Keratinocyte (primary cell): ENCODE measurements around the gene C1R. TPM values are rescaled to one million over a fixed set of nuclear protein-coding genes. Genes with fewer than 3 reads are reported as not detected.

Source experiments
- DNase-seq: peaks from one replicate; pipeline ENCODE4 v3.0.0-alpha.2; 2011; ENCODE audit warnings: low read depth, missing footprints, low spot score
- FAIRE-seq: peaks from 2 replicates; lab custom pipeline; 2011; peaks lifted over from hg19 to GRCh38; lab: Jason Lieb, UNC
- H2AFZ ChIP-seq: 2 replicates; pipeline ENCODE4 v1.6.0; 2012; ENCODE audit warnings: low read length, control low read depth, inconsistent platforms; ENCODE audit not compliant: control insufficient read depth
- H3K27ac ChIP-seq: 2 replicates; pipeline ENCODE4 v1.5.1; 2011; ENCODE audit warnings: low read length; ENCODE audit not compliant: control insufficient read depth, insufficient read depth
- H3K27me3 ChIP-seq: 3 replicates; pipeline ENCODE4 v1.6.0; 2011; ENCODE audit warnings: low read length; ENCODE audit not compliant: control insufficient read depth, insufficient read depth; ENCODE audit errors: extremely low read depth
- H3K36me3 ChIP-seq, 2 experiments: 2 replicates in 1 of 2; 3 replicates in 1 of 2; pipeline ENCODE4 v1.5.1; 2011; ENCODE audit warnings: low read length in 2 of 2, mild to moderate bottlenecking in 1 of 2; ENCODE audit not compliant: control insufficient read depth in 2 of 2, insufficient read depth in 2 of 2; ENCODE audit errors: extremely low read depth in 1 of 2
- H3K4me1 ChIP-seq: 3 replicates; pipeline ENCODE4 v1.5.1; 2011; ENCODE audit warnings: low read length; ENCODE audit not compliant: control insufficient read depth, insufficient read depth; ENCODE audit errors: extremely low read depth
- H3K4me2 ChIP-seq: 3 replicates; pipeline ENCODE4 v1.6.0; 2011; ENCODE audit warnings: low read depth, low read length; ENCODE audit not compliant: control insufficient read depth, insufficient read depth; ENCODE audit errors: extremely low read depth
- H3K4me3 ChIP-seq, 3 experiments: fragments of 200-600 bp in 1 of 3; sonication (generic) in 1 of 3; 2 replicates in 2 of 3; 3 replicates in 1 of 3; pipeline ENCODE4 v1.5.1; 2011 to 2016; ENCODE audit warnings: low read length in 3 of 3, mild to moderate bottlenecking in 3 of 3, control low read depth in 2 of 3, inconsistent platforms in 1 of 3, low read depth in 1 of 3, mixed read lengths in 1 of 3, mixed run types in 1 of 3, moderate library complexity in 1 of 3; ENCODE audit not compliant: control insufficient read depth in 2 of 3, insufficient read depth in 2 of 3; ENCODE audit errors: extremely low read depth in 1 of 3
- H3K79me2 ChIP-seq: 2 replicates; pipeline ENCODE4 v1.6.0; 2012; ENCODE audit warnings: low read length; ENCODE audit not compliant: control insufficient read depth, insufficient read depth
- H3K9ac ChIP-seq: 3 replicates; pipeline ENCODE4 v1.6.0; 2011; ENCODE audit warnings: low read length; ENCODE audit not compliant: control insufficient read depth, insufficient read depth; ENCODE audit errors: extremely low read depth
- H3K9me1 ChIP-seq: 3 replicates; pipeline ENCODE4 v1.6.0; 2011; ENCODE audit warnings: low read length; ENCODE audit not compliant: control insufficient read depth, insufficient read depth; ENCODE audit errors: extremely low read depth
- H3K9me3 ChIP-seq: 2 replicates; pipeline ENCODE4 v1.5.1; 2012; ENCODE audit warnings: low read depth, low read length; ENCODE audit not compliant: control insufficient read depth
- H4K20me1 ChIP-seq: 3 replicates; pipeline ENCODE4 v1.6.0; 2011; ENCODE audit warnings: low read length; ENCODE audit not compliant: control insufficient read depth, insufficient read depth; ENCODE audit errors: extremely low read depth
- EZH2 ChIP-seq: IDR thresholded peaks from one replicate; pipeline ENCODE4 v1.6.1; 2012; ENCODE audit warnings: inconsistent platforms, mild to moderate bottlenecking, low read length, moderate library complexity
- dilution Hi-C: fragments of 300-500 bp; cut with MboI; formaldehyde crosslinking; loops from one replicate; pipeline ENCODE4 v1.7.0; 2020; ENCODE audit warnings: low sequenced_read_pairs; ENCODE audit not compliant: extremely low pct_ligation_motif_present
- polyA plus RNA-seq, 5 experiments: library from polyadenylated mRNA; depleted of rRNA in 3 of 5; stranded (reverse) in 3 of 5; stranded (forward) in 1 of 5; unstranded in 1 of 5; fragments of >200 nt; gene quantifications; 1 replicate in 1 of 5; 2 replicates in 3 of 5; 3 replicates in 1 of 5; pipeline versions ENCODE4 v1.2.1 to v1.2.3, GENCODE V29; 2011 to 2012; ENCODE audit warnings: missing spikeins in 2 of 5, low read depth in 1 of 5, low replicate concordance in 1 of 5
- TF ChIP-seq, protein P1 (sequence below), 3 experiments: IDR thresholded peaks in 1 of 3; conservative IDR thresholded peaks in 1 of 3; optimal IDR thresholded peaks in 1 of 3; 2 replicates in 2 of 3; 3 replicates in 1 of 3; pipeline versions ENCODE3 to v1.5.1; 2011; ENCODE audit warnings: low read length in 3 of 3, mild to moderate bottlenecking in 3 of 3, moderate library complexity in 2 of 3, control low read depth in 1 of 3, inconsistent platforms in 1 of 3; ENCODE audit not compliant: insufficient read depth in 2 of 3; ENCODE audit errors: extremely low read depth in 1 of 3

Gene C1R
- polyA plus RNA-seq, 1 donor (not counting 4 experiments of a cell fraction or from before 2014, with no cell fraction given): 2.8 TPM

DNA sequence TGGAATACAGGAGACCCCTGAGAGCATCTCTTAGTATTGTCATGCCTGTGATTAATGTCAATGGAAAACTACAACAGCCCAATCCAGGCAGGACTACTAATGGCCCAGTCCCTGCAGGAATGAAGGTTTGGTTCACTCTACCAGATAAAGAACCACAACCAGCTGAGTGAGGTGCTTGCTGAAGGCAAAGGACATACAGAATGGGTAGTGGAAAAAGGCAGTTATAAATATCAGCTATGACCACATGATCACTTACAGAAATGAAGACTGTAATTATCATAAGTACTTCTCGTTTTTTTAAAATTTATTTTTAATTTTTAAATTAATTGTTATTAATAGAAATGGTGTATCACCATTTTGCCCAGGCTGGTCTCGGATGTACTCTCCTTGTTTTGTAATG, 56.8 kb downstream of the C1R start:
- dilution Hi-C loops: no loop called here
- FAIRE-seq (no peak), DNase-seq (no peak)
- peaks cover 14% of the 10 kb centered on the region for H3K4me1 ChIP-seq
- H3K9me3 ChIP-seq: no peaks in the 10 kb centered on the region
- H3K4me3 ChIP-seq: no peak overlapping the region
- no peaks in the 10 kb centered on the region for H3K79me2 ChIP-seq
- no peaks in the 10 kb centered on the region for H3K9me1 ChIP-seq
- no peak overlapping the region for H3K9ac ChIP-seq
- H3K27me3 ChIP-seq: no peaks in the 10 kb centered on the region
- H2AFZ ChIP-seq: no peak overlapping the region
- H3K36me3 ChIP-seq: no peaks in the 10 kb centered on the region
- no peak overlapping the region for H3K27ac ChIP-seq
- TF ChIP-seq EZH2: no peak
- TF ChIP-seq, protein P1, sequence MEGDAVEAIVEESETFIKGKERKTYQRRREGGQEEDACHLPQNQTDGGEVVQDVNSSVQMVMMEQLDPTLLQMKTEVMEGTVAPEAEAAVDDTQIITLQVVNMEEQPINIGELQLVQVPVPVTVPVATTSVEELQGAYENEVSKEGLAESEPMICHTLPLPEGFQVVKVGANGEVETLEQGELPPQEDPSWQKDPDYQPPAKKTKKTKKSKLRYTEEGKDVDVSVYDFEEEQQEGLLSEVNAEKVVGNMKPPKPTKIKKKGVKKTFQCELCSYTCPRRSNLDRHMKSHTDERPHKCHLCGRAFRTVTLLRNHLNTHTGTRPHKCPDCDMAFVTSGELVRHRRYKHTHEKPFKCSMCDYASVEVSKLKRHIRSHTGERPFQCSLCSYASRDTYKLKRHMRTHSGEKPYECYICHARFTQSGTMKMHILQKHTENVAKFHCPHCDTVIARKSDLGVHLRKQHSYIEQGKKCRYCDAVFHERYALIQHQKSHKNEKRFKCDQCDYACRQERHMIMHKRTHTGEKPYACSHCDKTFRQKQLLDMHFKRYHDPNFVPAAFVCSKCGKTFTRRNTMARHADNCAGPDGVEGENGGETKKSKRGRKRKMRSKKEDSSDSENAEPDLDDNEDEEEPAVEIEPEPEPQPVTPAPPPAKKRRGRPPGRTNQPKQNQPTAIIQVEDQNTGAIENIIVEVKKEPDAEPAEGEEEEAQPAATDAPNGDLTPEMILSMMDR (optimal IDR thresholded peaks at IDR 0.05 in 1 of 3, IDR thresholded peaks at IDR 0.05 in 1 of 3, conservative IDR thresholded peaks at IDR 0.05 in 1 of 3; ENCODE audit: extremely low read depth in 1 of 3, insufficient read depth in 2 of 3, low read length in 3 of 3): no peak
- no peaks in the 10 kb centered on the region for H4K20me1 ChIP-seq
- H3K4me2 ChIP-seq: no peak overlapping the region

DNA sequence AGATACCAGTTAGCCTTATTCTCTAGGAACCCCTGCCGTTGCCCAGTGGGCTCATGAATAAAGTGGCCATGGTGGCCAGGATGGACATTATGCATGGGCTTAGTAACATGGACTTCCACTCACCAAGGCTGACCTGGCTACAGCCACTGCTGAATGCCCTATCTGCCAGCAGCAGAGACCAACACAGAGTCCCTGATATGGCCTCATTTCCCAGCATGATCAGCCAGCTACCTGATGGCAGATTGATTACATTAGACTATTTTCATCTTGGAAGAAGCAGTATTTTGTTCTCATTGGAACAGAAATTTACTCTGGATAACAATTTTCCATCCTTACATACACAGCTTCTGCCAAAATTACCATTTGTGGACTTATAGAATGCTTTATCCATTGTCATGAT, 57.8 kb downstream of the C1R start:
- Histone ChIP-seq H3K4me1 (peaks cover 11% of the 10 kb centered on the region), H3K4me3 (no peak overlapping the region), H3K4me2 (no peak overlapping the region), H3K27me3 (no peaks in the 10 kb centered on the region), H3K9me1 (no peaks in the 10 kb centered on the region), H3K27ac (no peak overlapping the region), H3K9ac (no peak overlapping the region), H3K79me2 (no peaks in the 10 kb centered on the region), H2AFZ (no peak overlapping the region), H4K20me1 (no peaks in the 10 kb centered on the region), H3K36me3 (no peaks in the 10 kb centered on the region), H3K9me3 (no peaks in the 10 kb centered on the region)
- dilution Hi-C loops: no loop called here
- no peak for FAIRE-seq
- TF ChIP-seq, protein P1 (optimal IDR thresholded peaks at IDR 0.05 in 1 of 3, IDR thresholded peaks at IDR 0.05 in 1 of 3, conservative IDR thresholded peaks at IDR 0.05 in 1 of 3; ENCODE audit: extremely low read depth in 1 of 3, insufficient read depth in 2 of 3, low read length in 3 of 3): no peak
- TF ChIP-seq EZH2: no peak
- DNase-seq: no peak
